NK-92 (cell line): Measurements from ENCODE around the gene SRMS.

ENCODE experiments used
- DNase-seq: peaks from one replicate; lab custom pipeline; 2025; ENCODE audit not compliant: unreplicated experiment; lab: John Stamatoyannopoulos, UW

SRMS gene, protein sequence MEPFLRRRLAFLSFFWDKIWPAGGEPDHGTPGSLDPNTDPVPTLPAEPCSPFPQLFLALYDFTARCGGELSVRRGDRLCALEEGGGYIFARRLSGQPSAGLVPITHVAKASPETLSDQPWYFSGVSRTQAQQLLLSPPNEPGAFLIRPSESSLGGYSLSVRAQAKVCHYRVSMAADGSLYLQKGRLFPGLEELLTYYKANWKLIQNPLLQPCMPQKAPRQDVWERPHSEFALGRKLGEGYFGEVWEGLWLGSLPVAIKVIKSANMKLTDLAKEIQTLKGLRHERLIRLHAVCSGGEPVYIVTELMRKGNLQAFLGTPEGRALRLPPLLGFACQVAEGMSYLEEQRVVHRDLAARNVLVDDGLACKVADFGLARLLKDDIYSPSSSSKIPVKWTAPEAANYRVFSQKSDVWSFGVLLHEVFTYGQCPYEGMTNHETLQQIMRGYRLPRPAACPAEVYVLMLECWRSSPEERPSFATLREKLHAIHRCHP

DNA sequence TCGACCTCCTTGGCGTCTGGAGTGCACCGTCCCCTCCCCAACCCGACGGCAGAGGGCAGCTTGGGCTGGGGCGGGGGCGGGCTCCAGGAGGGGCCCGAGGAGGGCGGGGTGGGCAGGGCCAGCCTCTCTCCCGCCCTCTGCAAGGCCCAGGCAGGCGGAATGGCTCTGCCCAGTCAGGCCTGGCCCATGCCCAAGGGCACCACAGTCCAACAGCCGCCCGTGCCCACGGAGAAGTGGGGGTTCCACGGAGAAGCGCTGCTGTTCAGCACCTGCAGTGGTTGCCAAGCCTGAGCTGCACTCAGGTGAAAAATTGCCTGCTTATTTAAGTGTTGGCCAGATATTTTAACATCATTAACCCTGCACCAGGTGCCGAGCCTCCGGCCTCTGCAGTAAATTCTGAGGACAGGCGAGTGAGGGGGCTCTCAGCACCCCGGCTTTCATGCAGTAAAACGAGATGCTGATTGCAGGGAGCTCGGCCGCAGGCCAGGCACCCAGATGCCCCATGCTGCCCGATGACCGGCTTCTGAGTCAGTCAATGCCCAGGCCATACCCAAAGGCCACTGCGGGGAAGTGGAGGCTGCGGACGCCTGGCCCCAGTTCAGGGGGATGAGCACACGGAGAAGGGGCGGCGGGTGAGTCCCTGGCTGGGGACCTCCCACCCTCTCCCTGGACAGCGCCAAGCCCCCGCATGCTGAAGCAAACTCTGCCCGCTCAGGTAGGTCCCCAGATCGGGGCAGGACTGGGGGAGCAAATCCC lies at the start of gene SRMS:
TSS of gene SRMS (minus strand) at position 25 of the 756 bp plus-strand sequence. CDS start 286 bp downstream, outside the sequence.
- DNase-seq, result no peak

DNA sequence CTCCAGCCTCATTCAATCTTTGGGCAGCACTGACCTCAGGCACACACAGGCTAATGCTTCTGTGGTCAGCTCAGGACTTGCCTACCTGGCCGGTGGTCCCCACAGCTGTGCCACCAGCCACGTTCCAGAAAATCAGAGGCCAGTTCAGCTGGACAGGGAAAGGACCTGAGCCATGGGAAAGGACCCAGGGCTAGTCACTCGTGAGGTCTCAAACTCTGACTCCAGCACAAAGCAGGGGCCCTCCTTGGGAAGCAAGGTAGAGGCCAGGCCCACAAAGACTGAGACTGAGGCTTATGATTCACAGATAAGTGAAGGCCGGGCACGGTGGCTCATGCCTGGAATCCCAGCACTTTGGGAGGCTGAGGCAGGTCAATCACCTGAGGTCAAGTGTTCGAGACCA lies 48.9 kb upstream of the SRMS start:
- DNase-seq, result no peak

DNA sequence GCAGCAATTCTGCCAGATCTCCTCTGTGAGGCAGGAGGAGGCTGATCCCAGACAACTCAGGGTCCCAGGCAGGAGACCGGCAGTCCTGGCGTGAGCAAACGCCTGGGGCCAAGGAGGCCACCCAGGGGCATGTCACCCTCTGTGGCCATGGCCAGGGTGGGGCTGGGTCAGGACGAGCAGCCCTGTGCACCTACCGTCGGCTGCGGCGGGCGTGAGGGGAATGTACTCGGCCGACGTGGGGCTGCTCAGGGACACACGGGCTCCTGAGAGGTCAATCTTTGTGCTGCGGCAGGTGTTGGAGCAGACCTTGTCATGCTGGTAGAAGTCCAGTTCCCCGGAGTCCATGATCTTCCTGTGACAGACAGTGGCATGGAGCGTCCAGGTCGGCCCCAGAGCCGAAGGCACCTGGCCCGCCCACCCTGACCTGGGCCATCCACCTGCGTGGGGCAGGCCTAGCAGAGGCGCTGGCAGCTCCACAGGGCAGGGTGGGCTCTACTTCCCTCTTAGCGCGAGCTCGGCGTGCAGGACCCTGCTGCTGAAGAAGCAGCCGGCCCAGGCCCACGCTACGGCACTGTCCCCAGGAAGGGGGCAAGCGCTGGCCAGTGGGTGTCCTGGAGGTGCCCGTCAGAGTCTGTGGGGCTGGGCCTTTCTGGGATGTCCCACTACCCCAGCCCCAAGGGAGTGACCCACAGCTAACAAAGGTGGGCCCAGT lies 48.0 kb upstream of the SRMS start:
- DNase-seq, result no peak

DNA sequence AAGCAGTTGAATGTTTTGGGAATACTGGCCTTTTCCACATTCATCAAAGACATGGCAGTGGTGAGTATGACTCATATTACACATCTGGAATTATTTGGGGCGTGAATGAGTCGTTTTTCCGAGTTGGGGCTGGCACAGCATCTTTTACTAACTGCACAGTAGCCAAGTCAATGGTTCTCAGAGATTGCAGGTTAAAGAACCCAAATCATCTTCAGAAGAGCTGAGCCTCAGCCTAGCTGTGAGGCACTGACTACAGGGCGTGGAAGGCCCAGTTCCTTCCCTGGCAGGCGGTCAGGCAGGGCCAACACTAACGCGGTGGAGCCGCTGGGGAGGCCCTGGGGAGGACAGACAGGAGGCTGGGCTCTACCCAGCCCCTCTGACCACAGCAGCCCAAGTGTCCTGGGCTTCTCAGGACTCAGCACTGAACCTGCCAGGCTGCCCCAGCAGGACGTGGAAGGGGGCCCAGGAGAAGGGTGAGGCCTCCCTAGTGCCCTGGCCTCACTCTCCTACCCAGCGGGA lies 46.6 kb upstream of the SRMS start:
- DNase-seq, result no peak

DNA sequence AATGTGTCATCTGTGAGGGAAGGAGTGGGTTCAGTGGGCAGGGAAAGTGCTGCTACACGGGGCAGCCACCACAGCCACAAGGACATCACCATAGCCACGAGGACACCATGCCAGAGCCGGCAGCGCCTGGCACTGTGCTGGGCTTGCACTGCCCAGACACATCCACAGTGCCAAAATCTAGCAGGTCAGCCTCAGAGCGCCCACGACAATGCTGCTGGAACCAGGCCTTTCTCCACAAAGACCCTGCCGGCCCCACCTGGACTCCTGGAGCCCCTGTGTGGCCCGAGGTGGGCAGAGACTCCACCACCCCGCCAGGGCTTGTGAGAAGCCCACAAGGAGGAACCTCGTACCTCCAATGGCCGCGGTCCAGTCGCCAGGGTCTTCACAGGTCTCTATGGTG lies 45.1 kb upstream of the SRMS start:
- no peak for DNase-seq

DNA sequence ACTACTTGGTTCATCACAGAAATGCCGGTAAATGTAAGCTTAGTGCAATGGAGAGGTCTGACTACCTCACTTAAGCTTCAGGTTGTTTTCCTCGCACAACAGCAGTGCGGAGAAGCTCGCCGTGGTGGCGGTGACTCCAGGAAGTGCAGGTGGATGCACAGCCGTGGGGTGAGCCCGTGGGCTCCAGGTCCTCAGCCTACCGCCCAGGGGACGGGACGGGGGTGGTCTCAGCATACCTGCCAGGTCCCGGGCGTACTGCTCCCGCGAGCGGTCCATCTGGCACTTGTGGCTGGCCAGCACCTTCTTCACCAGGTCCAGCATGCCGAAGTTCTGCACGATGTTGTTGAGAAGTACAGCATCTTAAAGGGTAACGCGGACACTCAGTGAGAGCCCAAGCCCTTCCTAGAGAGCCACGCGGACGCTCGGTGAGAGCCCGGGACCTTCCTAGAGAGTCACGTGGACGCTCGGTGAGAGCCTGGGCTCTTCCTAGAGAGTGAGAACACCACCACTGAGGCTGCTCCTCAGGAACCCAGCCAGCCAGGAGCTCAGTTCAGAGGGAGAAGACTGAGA lies 44.3 kb upstream of the SRMS start:
- no peak for DNase-seq

DNA sequence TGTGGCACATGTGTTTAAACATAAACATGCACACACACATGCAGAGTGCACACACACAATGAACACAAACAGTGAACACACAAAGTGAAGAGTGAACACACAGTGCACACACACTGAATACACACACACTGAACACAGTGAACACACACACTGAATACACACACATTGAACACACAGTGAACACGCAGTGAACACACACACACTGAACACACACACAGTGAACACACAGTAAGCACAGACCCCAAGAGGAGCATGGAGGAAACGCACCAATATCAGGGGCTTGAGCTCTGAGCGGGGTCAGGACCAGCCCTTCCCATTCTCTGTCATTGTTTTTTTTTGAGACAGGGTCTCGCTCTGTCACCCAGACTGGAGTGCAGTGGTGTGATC lies 43.6 kb upstream of the SRMS start:
- no peak for DNase-seq

DNA sequence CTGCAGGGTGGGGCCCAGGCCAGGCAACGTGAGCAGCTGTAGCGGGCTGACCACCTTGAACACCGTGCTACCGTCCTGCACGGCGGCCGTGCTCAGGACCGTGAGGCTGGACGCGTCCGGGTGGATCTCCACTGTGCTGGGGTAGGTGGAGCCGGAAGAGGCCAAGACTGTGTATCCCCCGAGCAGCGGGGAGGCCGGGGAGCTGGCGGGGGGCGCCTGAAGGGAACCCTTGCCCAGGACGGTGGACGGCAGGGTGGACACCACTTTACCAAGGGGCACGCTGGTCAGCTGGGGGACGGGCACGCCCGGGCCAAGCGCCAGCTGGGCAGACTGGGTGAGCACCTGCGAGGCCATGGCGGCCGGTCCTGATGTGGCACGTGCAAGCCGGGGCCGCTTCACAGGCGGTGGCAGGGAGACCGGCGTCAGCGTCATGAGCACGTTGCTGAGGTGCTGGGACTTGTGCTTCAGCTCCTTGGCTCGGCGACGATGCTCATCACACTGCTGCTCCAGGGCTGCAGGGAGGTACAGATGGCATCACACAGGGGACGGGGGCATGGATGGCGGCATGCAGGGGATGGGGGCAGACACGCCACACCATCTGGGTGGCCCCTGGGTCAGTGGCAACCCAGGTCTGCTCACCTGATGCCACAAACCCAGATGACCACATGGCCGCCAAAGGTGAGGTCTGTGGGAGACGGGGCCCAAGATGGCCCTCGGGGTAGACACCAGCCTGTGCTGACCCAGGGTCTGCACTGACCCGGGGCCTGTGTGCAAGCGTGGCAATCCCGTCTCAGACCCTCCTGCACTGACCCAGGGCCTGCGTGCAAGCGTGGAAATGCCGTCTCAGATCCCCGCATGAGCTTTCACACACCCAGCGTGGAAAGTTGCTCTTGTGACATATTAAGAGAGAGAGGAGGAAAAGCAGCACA lies 42.9 kb upstream of the SRMS start:
- DNase-seq, result no peak

DNA sequence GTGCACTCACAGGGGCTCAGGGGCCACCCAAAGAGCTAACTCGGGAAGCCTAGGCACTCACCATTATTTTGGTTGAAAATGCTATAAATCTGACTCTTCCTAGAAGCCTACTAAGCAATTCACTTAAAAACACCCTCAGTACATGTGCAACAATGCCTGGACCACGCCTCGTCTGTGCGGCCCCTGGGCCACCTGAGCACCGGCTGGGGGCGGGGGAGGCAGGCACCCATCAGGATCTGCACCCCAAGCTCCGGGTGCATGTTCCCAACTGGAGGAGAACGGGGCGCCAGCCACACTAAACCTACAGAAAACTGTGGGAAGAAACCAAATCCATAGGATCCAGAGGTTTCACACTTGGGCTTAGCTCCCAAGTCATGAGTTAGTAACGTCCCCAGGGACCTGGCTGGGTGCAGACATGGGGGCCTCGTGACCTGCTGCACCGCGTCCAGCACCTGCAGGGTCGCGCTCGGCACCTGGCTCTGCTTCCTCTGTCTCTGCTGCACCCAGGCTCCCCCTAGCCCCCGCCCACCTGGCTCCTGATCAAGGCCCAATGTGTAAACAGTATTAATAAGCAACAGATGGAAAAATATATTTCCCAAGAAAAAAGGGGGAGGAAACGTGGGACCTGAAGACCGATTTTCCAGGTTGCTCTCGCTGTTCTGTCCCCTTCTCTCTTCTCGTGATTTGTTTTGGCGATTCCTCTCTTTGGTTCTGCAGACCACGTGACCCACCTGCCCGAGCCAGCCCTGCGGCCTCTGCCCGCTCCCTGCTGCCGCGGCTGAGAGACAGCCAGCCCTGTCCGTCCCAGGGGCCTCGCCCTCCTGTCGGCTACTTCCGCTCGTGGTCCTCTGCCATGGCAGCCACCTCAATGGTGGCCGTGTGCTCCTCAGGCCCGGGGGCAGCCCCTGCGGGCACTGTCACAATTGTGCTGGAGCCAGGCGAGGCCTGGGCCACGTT lies 42.0 kb upstream of the SRMS start:
- no peak for DNase-seq

DNA sequence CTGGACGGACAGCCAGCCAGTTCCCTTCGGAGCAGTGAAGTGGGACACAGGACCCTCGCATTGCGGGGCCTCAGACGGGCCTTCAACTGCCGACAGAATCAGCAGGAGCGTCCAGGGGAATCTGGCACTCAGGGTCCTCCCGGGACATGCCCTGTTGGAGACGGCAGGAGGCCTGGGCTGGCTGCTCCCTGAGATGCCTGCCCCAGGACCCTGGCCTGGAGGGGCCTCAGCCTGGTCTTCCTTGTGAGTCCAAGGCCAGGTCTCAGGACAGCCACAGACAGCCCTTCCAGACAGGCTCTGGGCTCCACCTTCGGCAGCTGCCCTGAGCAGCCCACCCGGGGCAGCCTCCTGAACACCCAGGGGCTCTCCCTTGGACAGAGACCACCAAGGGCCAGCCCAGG lies 41.1 kb upstream of the SRMS start:
- no peak for DNase-seq

DNA sequence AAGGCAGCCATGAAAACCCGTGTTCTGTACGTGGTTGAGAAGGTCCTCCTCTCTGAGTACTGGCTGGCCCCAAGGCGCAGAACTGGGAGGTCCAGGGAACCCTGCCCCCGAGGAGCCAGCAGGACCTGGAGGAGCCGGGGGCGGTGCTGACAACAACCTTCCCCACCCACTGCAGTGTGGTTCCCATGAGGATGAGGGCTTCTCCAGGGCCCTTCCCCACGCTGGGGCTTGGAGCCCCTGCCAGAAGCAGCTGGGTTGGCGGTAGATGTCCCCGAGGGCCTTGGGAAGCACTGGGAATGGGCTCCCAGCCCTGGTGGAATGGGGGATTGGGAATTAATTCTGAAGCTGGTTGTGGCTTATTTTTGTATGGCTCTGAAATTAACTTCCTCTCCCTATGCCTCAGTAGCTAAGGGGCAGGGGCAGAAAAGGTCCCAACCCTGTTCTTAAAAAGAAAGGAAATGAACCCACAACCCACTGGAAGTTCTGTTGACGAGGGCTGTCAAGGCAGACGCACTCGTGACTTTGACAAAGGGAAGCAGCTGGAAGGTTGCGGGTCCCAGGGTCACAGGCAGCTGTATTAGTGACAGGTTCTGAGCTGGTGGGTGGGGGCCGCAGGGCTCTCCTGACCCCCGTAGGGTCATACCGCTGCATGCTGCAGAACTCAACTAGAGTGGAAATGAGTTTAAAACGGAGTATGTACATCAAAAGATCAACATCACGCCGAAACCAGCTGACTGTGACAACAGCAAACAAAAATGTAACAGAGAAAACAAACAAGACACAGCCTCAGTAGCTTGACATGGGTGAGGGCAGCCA lies 40.4 kb upstream of the SRMS start:
- DNase-seq, result no peak

DNA sequence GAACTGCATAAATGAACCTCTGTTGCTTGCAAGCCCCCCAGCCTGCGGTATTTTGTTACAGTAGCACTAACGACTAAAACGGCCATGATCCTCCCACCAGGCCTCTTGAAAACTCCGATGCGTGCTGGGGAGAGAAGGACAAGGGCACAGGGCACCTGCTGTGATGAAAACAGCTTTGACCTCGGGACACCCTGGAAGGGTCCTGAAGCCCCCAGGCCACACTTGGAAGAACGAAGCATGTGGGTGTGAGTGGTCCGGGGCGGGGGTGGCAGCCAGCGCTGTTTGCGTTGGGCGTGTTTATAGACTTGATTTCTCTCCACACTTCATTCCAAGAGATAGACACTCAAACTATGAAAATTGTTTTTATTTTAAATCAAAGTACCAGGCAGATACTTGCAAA lies 39.7 kb upstream of the SRMS start:
- DNase-seq, result no peak

DNA sequence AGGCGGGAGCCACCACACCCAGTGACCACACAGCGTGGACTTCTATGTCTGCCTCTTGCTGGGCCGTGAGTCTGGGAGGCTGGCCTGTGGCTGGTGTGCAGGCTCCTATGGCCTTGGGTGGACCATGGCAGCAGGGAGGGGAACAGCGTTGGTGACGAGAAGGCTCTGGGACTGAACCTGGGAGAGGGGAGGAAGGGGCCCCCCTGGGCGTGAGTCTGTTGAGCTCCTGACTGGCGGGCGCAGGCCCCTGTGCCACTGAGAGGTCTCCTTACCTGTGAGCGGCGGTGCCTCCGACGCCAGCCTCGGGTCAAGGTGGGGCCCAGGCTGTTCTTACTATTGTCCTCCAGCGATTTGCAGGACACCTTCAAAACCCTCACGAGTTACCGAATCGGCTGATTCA lies 39.2 kb upstream of the SRMS start:
- no peak for DNase-seq

DNA sequence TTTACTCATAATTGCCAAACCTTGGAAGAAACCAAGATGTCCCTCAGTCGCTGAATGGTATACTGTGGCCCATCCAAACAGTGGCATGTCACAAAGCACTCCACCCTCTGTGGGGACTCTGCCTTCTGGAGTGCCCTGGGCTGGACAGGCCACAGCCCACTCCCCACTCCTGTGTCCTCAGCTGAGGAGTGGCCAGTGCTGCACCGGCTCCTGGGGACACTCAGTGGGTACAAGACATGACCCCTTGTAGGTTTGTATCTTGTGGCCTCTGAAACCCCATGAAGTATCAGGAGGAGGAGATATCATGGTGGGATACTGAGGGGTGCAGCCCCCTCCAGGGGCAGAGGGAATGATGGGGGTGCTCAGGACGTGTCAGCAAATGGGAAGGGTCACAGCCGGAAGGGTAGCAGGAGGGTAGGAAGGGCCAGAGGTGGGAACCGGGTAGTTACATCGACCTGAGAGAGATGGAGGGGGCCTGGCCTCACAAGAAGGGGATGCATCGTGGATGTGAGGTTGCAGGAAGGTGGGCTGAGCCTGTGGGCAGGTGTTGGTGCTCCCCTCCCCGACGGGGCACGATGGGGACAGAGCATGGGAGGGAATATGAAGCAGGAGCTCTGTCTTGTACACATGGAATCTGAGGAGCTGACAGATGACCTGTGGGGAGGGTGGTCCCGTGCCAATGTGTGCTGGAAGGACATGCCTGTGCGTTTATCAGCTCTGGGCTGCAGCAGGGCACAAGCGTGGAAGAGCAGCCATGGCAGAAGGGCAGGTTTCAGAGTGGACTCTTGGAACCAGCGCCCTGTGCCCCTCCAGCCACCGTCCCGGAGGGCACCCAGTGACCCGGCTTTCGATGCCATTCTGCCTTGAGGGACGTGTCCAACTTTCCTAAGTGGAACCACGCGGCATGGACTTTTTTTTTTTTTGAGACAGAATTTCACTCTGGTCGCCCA lies 38.3 kb upstream of the SRMS start:
- DNase-seq, result no peak

DNA sequence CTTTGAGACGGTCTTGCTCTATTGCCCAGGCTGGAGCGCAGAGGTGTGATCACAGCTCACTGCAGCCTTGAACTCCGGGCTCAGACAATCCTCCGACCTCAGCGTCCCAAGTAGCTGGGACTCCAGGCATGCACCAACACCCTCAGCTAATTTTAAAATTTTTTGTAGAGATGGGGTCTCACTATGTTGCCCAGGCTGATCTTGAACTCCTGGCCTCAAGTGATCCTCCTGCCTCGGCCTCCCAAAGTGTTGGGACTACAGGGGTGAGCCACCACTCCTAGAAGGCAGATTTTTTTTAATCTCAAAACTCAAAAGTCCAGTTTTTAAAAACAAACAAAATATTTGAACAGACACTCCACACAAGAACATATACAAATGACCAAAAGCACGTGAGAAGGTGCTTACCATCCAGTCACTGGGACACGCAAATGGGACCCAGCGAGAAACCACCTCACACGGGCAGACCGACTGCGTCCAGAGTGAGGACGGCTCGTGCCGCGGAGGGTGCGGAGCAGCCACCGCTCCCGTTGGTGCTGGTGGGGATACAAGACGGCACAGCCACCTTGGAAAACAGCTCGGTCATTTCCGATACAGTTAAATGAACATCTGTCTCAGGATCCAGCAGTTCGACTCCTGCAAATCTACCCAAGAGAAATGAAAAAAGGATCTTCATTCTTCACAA lies 35.0 kb upstream of the SRMS start:
- no peak for DNase-seq

DNA sequence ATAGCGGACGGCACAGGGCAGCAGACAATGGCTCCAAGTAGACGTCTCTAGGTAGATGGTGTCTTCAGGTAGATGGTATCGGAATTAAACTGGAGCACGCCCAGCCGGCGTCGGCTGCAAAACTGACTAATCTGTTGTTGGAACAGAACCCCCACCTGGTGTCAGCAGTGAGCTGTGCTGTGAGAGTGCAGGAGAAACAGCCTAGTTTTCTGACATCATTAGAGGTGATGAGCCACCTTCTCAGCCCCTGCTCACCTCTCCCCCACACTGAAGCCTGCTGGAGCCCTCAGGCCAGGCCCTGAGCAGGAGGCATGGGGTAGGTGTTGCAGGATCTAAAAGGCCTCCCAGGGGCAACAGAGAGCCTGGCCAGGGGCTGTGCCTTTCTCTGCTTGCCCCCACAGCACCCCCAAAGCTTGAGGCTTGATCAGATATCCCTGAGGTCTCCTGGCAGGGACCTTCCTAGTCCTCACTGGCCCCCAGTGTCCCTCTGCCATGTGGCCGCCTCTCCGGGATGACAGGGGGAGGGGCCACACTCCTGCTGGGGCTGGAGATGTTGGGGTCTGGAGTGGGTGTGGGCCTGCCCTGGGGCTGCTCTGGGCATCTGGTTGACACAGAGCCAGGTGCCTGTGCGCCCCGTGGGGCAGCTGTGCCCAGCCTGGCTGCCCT lies 33.4 kb upstream of the SRMS start:
- no peak for DNase-seq
